IMR-90 (cell line): Measurements from ENCODE around the gene C10orf71. TPM values are rescaled to one million over a fixed set of nuclear protein-coding genes. Genes with fewer than 3 reads are reported as not detected.

Experiments used
- ATAC-seq: fragments of 200-7000 bp; cut with Tn5 transposase; 2 replicates; pipeline ENCODE4 v1.9.1; 2020; ENCODE audit warnings: low read depth, mild to moderate bottlenecking, moderate library complexity
- BruUV-seq: library from RNA; stranded (reverse); fragments of 400-500 nt; replicated peaks from 2 replicates; lab custom pipeline; 2021; lab: Mats Ljungman, UMichigan
- CTCF ChIA-PET: fragments of 300-600 bp; formaldehyde crosslinking; extraction: SDS; loops from one replicate; lab custom pipeline; 2021; ENCODE audit warnings: antibody characterized with exemption; lab: Yijun Ruan, JAX
- POLR2A ChIA-PET: fragments of 300-600 bp; sonication (Branson Sonifier 250); formaldehyde crosslinking; loops from one replicate; lab custom pipeline; 2022; ENCODE audit warnings: antibody characterized with exemption; ENCODE audit not compliant: unreplicated experiment; lab: Charles Lee
- DNase-seq: peaks from one replicate; pipeline ENCODE4 v3.0.0; 2013
- H2AFZ ChIP-seq: replicated peaks from 2 replicates; pipeline ENCODE3; 2013; ENCODE audit warnings: low read length, mild to moderate bottlenecking; ENCODE audit not compliant: poor library complexity
- H2AK5ac ChIP-seq: 2 replicates; pipeline ENCODE4 v1.6.1; 2013; ENCODE audit warnings: low read depth, low read length, inconsistent platforms
- H2AK9ac ChIP-seq: replicated peaks from 2 replicates; pipeline ENCODE3; 2013; ENCODE audit warnings: mild to moderate bottlenecking, low read depth, low read length, moderate library complexity; ENCODE audit not compliant: poor library complexity
- H2BK120ac ChIP-seq: 2 replicates; pipeline ENCODE4 v1.6.1; 2013; ENCODE audit warnings: low read depth, low read length, inconsistent platforms
- H2BK15ac ChIP-seq: 3 replicates; pipeline ENCODE4 v1.6.1; 2013; ENCODE audit warnings: low read depth, low read length, inconsistent platforms
- H2BK20ac ChIP-seq: 2 replicates; pipeline ENCODE4 v1.6.1; 2013; ENCODE audit warnings: low read depth, mild to moderate bottlenecking, inconsistent platforms, low read length, moderate library complexity
- H2BK5ac ChIP-seq: 2 replicates; pipeline ENCODE4 v1.6.1; 2013; ENCODE audit warnings: mild to moderate bottlenecking, low read depth, low read length, inconsistent platforms; ENCODE audit not compliant: poor library complexity, severe bottlenecking
- H3K14ac ChIP-seq: replicated peaks from 2 replicates; pipeline ENCODE4 v1.6.1; 2013; ENCODE audit warnings: low read depth, low read length, inconsistent platforms
- H3K18ac ChIP-seq: 2 replicates; pipeline ENCODE4 v1.6.1; 2013; ENCODE audit warnings: low read depth, low read length, control low read depth
- H3K23ac ChIP-seq: 2 replicates; pipeline ENCODE4 v1.6.1; 2013; ENCODE audit warnings: low read depth, low read length, inconsistent platforms
- H3K27ac ChIP-seq: 2 replicates; pipeline ENCODE4 v1.5.1; 2013; ENCODE audit warnings: mild to moderate bottlenecking, control low read depth, low read length; ENCODE audit not compliant: insufficient read depth
- H3K27me3 ChIP-seq: 2 replicates; pipeline ENCODE4 v1.6.1; 2013; ENCODE audit warnings: low read length; ENCODE audit not compliant: control insufficient read depth, insufficient read depth
- H3K36me3 ChIP-seq: 2 replicates; pipeline ENCODE4 v1.6.1; 2013; ENCODE audit warnings: low read length, mixed read lengths; ENCODE audit not compliant: control insufficient read depth, insufficient read depth
- H3K4ac ChIP-seq: 2 replicates; pipeline ENCODE4 v1.6.1; 2013; ENCODE audit warnings: low read depth, low read length, inconsistent platforms
- H3K4me1 ChIP-seq: 2 replicates; pipeline ENCODE4 v1.6.1; 2013; ENCODE audit warnings: low read length, mixed read lengths; ENCODE audit not compliant: control insufficient read depth, insufficient read depth
- H3K4me2 ChIP-seq: 2 replicates; pipeline ENCODE4 v1.6.1; 2013; ENCODE audit warnings: low read depth, mild to moderate bottlenecking, control low read depth, low read length, moderate library complexity
- H3K4me3 ChIP-seq: 2 replicates; pipeline ENCODE4 v1.5.1; 2013; ENCODE audit warnings: low read depth, mild to moderate bottlenecking, control low read depth, low read length, moderate library complexity; ENCODE audit not compliant: insufficient read depth
- H3K56ac ChIP-seq: 2 replicates; pipeline ENCODE4 v1.6.1; 2013; ENCODE audit warnings: low read length, inconsistent platforms; ENCODE audit not compliant: insufficient read depth; ENCODE audit errors: extremely low read depth
- H3K79me1 ChIP-seq, 2 experiments: 2 replicates each; pipeline ENCODE4 v1.6.1; 2013; ENCODE audit warnings: low read length in 2 of 2, inconsistent platforms in 1 of 2, low read depth in 1 of 2
- H3K9ac ChIP-seq: 2 replicates; pipeline ENCODE4 v1.6.1; 2013; ENCODE audit warnings: low read depth, low read length, control low read depth
- H3K9me1 ChIP-seq: 2 replicates; pipeline ENCODE4 v1.6.1; 2013; ENCODE audit warnings: low read length, inconsistent platforms; ENCODE audit not compliant: insufficient read depth
- H3K9me3 ChIP-seq: 2 replicates; pipeline ENCODE4 v1.6.1; 2013; ENCODE audit warnings: low read length; ENCODE audit not compliant: control insufficient read depth, insufficient read depth
- H4K20me1 ChIP-seq: 2 replicates; pipeline ENCODE4 v1.6.1; 2013; ENCODE audit warnings: low read length, inconsistent platforms; ENCODE audit not compliant: insufficient read depth
- H4K5ac ChIP-seq: 2 replicates; pipeline ENCODE4 v1.6.1; 2013; ENCODE audit warnings: mild to moderate bottlenecking, low read depth, low read length, control low read depth
- H4K8ac ChIP-seq, 2 experiments: 2 replicates each; pipeline ENCODE4 v1.6.1; 2013; ENCODE audit warnings: low read depth in 2 of 2, low read length in 2 of 2, control low read depth in 1 of 2, inconsistent platforms in 1 of 2
- H4K91ac ChIP-seq: 2 replicates; pipeline ENCODE4 v1.6.1; 2013; ENCODE audit warnings: low read depth, low read length, inconsistent platforms; ENCODE audit not compliant: insufficient read depth
- CHD1 ChIP-seq: IDR thresholded peaks from 2 replicates; pipeline ENCODE4 v1.6.1; 2012; ENCODE audit warnings: low read depth, low read length, improper control_type of control experiment
- MAZ ChIP-seq: IDR thresholded peaks from 2 replicates; pipeline ENCODE4 v1.6.1; 2012; ENCODE audit warnings: low read depth, mild to moderate bottlenecking, low read length, improper control_type of control experiment, moderate library complexity, borderline replicate concordance
- SMC3 ChIP-seq: fragments of 150-350 bp; IDR thresholded peaks from 2 replicates; pipeline ENCODE4 v1.6.1; 2016; ENCODE audit warnings: low read depth, mild to moderate bottlenecking, antibody characterized with exemption, low read length, moderate library complexity
- WGBS, 2 experiments: methylation state at CpG; one replicate each; pipeline versions ENCODE4 v1.1.5 to v1.1.7; 2013; ENCODE audit warnings: missing lambda C conversion rate in 2 of 2; ENCODE audit not compliant: insufficient read length in 1 of 2; ENCODE audit errors: extremely low coverage in 2 of 2; 5-methylcytosine and 5-hydroxymethylcytosine counted together
- dilution Hi-C: fragments of 300-500 bp; cut with HindIII; formaldehyde crosslinking; loops from one replicate; pipeline ENCODE4 v1.14.3; 2018; ENCODE audit warnings: low sequenced_read_pairs; ENCODE audit not compliant: unreplicated experiment
- in situ Hi-C: fragments of 300-500 bp; cut with MboI; formaldehyde crosslinking; loops from 3 replicates; pipeline ENCODE4 v1.14.3; 2019; ENCODE audit warnings: low sequenced_read_pairs, inconsistent platforms, mixed read lengths
- intact Hi-C: fragments of 100-400 bp; cut with micrococcal nuclease; formaldehyde crosslinking; loops from 2 replicates; pipeline ENCODE4 v1.10.0; 2022
- polyA plus RNA-seq, 3 experiments: library from polyadenylated mRNA; depleted of rRNA; stranded (reverse); fragments of >200 nt; gene quantifications; 2 replicates each; pipeline ENCODE4 v1.2.3, GENCODE V29; 2012; ENCODE audit warnings: low replicate concordance in 1 of 3
- total RNA-seq: library from RNA; depleted of rRNA; stranded (reverse); fragments of >200 nt; gene quantifications from 2 replicates; pipeline ENCODE4 v1.2.3, GENCODE V29; 2012
- TF ChIP-seq, protein P1 (sequence below): conservative IDR thresholded peaks from 2 replicates; pipeline ENCODE4 v1.5.1; 2012; ENCODE audit warnings: mild to moderate bottlenecking, low read depth, low read length, improper control_type of control experiment

Gene C10orf71
- total and polyA plus RNA-seq, 2 of the 4 experiments (the other 2 are of a cell fraction), result not detected

GRCh38 chr10:49275896-49276295, 23.1 kb upstream of the C10orf71 start:
- H3K79me1 ChIP-seq, result no peaks in the 10 kb centered on the region
- no peak overlapping the region for H3K4me3 ChIP-seq
- no peak overlapping the region for H3K56ac ChIP-seq
- dilution Hi-C loops, result no loop called here
- H4K20me1 ChIP-seq, result no peaks in the 10 kb centered on the region; the same call in 1 of the 2 replicates
- ATAC-seq (no peak), DNase-seq (no peak)
- no peak overlapping the region for H2BK20ac ChIP-seq
- H3K18ac ChIP-seq, result no peak overlapping the region
- BruUV-seq, result no TSS peak
- no peak overlapping the region for H3K27ac ChIP-seq
- H3K4me1 ChIP-seq, result no peaks in the 10 kb centered on the region
- H2BK5ac ChIP-seq, result no peak overlapping the region
- POLR2A ChIA-PET, result no interaction called here
- no peak overlapping the region for H4K8ac ChIP-seq
- H3K36me3 ChIP-seq, result no peaks in the 10 kb centered on the region
- H3K4ac ChIP-seq, result no peak overlapping the region
- 76% methylated on average over 3 of the region's 4 CpGs; no CpG with 5 or more reads in 1 of the 2 experiments for WGBS, 2 experiments
- no peak overlapping the region for H2AFZ ChIP-seq
- no peak overlapping the region for H3K14ac ChIP-seq
- H2AK9ac ChIP-seq, result no peak overlapping the region
- CTCF ChIA-PET, result interaction anchor here (0.7 kb wide), 1 partner anchor 10 kb away, joined by 3 read pairs; no protein-coding TSS in a partner anchor
- no peak overlapping the region for H3K9ac ChIP-seq
- no peak overlapping the region for H3K23ac ChIP-seq
- no peak overlapping the region for H2BK15ac ChIP-seq
- no peak overlapping the region for H4K5ac ChIP-seq
- H3K9me3 ChIP-seq, result no peaks in the 10 kb centered on the region
- H3K27me3 ChIP-seq, result peaks cover 29% of the 10 kb centered on the region
- no peak overlapping the region for H4K91ac ChIP-seq
- no peak overlapping the region for H2AK5ac ChIP-seq
- intact Hi-C loops, result no loop called here
- no peak for TF ChIP-seq CHD1
- TF ChIP-seq MAZ, result no peak
- TF ChIP-seq SMC3, result no peak
- TF ChIP-seq, protein P1, sequence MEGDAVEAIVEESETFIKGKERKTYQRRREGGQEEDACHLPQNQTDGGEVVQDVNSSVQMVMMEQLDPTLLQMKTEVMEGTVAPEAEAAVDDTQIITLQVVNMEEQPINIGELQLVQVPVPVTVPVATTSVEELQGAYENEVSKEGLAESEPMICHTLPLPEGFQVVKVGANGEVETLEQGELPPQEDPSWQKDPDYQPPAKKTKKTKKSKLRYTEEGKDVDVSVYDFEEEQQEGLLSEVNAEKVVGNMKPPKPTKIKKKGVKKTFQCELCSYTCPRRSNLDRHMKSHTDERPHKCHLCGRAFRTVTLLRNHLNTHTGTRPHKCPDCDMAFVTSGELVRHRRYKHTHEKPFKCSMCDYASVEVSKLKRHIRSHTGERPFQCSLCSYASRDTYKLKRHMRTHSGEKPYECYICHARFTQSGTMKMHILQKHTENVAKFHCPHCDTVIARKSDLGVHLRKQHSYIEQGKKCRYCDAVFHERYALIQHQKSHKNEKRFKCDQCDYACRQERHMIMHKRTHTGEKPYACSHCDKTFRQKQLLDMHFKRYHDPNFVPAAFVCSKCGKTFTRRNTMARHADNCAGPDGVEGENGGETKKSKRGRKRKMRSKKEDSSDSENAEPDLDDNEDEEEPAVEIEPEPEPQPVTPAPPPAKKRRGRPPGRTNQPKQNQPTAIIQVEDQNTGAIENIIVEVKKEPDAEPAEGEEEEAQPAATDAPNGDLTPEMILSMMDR, result no peak
- H3K9me1 ChIP-seq, result no peaks in the 10 kb centered on the region
- no peak overlapping the region for H3K4me2 ChIP-seq
- in situ Hi-C loops, result no loop called here
- H2BK120ac ChIP-seq, result no peak overlapping the region
